G401.6 (cell line): ENCODE measurements around the gene AEN.

Source experiments
- FAIRE-seq: peaks from 2 replicates; lab custom pipeline; 2012; peaks lifted over from hg19 to GRCh38; lab: Jason Lieb, UNC

The AEN gene

GRCh38 chr15:88651136-88651732 lies 30.1 kb downstream of the AEN start:
- FAIRE-seq: no peak

GRCh38 chr15:88651971-88652370 lies 30.8 kb downstream of the AEN start:
- no peak for FAIRE-seq

GRCh38 chr15:88652456-88653199 lies 31.5 kb downstream of the AEN start:
- no peak for FAIRE-seq

GRCh38 chr15:88653200-88654064 lies 32.3 kb downstream of the AEN start:
- no peak for FAIRE-seq

- FAIRE-seq: no peak
Measured at GRCh38 chr15:88654430-88655102, 33.4 kb downstream of the AEN start.

GRCh38 chr15:88655103-88655553 lies 34.0 kb downstream of the AEN start:
- no peak for FAIRE-seq

DNA sequence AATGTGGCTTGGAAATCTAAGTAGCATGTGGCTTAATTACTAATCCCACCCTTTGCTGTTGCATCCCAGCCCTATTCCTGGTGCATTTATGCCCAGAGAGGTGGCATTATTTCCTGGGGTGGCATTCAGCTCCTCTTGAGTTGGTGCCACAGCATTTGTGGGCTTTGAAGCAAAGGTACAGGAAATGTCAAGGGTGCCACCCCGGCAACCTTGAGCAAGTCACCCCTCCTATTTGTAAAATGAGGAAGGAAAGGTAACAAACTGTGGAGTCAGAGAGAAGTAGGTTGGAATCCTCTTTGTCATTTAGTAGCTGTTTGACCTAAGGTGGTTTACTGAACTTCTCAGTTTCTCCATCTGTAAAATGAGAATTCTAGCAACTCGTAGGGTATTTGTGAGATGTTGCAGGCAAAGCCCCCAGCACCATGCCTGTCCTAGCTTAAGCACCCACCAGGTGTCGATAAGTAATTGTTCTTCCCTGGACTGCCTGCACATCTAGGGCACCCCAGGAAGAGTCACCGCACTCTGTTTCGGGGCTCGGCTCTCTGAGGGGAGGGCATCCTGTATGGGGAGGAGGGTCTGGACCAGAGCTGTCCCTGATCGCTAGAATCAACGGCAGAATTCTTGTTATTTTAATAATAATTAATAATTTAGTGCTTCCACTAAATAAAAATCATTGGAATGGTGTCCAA lies 34.8 kb downstream of the AEN start:
- no peak for FAIRE-seq

DNA sequence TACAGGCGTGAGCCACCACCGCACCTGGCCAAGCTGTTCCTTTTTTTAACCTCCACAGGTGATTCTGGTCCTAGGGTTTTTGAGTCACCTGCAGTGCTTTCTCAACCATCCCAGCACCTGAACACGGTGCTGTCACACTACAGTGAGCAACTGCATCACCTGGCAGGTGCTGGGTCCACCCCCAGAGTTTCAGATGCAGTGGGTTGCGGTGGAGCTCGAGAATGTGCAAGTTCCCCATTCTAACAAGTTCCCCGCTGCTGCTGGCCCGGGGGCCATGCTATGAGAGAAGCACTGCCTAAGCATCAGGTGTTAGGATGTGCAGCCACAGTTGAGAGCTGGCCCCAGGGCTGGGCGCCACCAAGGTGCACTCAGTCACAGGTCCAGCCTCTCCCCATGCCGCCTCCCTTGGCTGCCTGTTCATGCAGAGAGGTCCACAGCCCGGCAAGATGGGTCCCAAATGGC lies 35.7 kb downstream of the AEN start:
- FAIRE-seq: no peak

DNA sequence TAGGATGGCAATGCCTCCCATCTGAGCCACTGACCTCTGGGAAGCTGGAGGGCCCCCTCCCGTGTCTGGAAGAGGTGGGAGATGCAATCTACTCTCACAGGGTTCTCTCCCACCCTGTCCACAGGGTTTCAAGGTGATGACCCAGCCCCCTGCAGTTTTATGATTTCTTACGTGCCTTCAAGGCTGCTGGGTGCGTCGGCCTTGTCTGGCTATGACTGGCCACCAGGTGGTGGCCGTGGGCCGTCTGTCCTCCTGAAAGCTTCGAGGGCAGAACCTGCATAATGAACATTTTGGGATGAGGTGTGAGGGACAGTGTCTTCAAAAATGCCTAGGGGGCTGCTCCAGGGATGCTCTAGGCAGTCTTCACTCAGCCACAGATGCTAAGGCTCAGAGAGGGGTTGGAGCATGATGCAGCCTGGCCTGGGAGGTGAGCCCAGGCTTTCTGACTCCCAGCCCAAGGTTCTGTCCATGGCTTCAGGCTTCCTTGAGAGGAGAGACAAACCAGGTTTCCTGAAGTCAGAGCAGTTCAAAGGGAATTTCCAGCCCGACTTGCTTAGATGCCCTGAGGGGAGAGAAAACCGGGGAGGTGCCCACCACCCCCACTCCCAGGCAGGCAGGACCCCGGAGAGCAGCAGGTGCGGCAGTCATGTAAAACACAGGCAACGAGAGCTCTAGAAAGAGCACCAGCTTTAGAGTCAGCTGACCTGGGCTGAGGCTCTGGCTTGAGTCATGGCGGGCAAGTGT lies 36.4 kb downstream of the AEN start:
- no peak for FAIRE-seq

GRCh38 chr15:88658070-88658965 lies 37.2 kb downstream of the AEN start:
- no peak for FAIRE-seq

GRCh38 chr15:88658972-88659931 lies 38.1 kb downstream of the AEN start:
- FAIRE-seq: no peak

DNA sequence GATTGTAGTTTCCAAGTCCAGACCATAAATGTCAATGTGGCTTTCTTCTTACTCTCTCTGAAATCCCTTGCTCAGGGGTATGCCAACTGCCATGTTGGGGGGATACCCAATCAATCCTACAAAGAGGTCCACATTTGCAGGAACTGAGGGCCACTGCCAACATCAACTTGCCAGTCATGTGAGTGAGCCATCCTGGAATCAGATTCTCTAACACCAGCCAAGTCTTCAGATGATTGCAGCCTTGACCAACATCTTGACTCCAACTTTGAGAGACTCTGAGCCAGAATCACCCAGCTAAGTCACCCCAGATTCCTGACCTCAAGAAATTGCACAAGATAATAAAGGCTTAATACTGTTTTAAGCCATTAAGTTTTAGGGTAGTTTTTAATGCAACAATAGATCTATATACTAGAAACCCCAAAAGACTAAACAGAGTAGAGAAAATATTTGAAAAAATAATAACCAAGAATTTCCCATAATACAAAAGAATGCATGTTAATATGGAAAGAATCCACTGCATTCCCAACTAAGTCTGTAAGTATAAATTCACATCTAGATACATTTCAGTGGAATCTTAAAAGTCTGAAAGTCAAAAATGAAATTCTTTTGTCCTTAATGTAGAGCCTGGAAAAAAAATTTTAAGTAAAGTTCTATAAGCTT lies 40.0 kb downstream of the AEN start:
- no peak for FAIRE-seq

DNA sequence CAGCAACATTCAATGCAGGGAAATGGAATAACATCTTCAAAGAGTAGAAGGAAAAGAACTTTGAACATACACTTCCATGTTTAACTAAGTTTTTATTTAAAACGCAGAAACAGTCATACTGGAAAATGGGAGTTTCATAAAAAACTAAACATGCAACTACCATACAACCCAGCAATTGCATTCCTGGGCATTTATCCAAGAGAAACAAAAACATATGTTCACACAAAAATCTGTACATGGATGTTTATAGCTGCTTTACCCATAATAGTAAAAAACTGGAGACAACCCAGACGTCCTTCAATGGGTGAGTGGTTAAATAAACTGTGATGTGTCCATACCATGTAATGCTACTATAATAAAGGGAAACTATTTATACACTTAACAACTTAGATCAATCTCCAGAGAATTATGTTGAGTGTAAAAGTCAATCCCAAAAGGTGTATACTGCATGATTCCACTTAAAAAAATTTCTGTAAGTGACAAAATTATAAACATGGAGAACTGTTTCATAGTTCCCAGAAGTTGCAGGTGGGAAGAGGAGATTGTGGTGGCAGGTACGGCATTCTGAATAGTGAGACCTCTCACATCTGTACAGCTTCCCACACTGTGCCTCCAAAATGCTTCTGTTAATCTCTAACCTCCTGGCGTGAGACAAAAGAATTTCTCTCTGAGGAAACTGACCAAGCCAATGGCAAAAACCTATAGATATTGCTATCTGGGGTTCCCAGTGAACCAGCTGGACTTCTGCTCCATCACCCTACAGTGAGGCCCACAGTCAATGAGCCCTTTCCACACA lies 40.8 kb downstream of the AEN start:
- FAIRE-seq: no peak

- FAIRE-seq: no peak
Measured at GRCh38 chr15:88663141-88663621, 42.0 kb downstream of the AEN start.

- no peak for FAIRE-seq
Measured at GRCh38 chr15:88664151-88664778, 43.1 kb downstream of the AEN start.

DNA sequence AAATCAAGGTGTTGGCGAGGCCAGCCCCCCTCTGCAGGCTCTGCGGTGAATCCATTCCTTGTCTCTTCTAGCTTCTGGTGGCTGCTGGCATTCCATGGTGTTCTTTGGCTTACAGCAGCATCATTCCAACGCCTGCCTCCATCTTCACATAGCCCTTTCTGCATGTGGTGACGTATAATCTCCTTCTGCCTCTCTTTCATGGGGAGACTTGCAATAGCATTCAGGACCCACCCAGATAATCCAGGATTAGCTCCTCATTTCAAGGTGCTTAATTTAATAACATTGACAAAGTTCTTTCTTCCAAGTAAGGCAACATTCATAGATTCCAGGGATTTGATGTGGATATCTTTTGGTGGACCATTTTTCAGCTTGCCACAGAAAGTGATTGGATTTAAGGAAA lies 53.5 kb downstream of the AEN start:
- no peak for FAIRE-seq

DNA sequence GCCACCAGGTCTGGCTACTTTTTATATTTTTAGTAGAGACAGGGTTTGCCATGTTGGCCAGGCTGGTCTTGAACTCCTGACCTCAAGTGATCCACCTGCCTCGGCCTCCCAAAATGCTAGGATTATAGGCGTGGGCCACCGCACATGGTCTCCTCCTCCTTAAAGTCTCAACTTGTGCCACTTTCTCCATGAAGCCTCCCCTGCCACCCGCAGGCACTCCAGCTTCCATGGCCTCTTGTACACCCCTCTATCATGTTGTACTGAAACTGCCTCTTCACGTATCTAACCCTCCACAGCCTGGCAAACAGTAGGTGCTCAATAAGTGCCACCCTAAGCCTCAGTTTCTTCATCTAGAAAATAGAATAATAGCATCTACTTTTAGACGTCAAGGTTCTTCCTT lies 57.6 kb downstream of the AEN start:
- no peak for FAIRE-seq
